AG09309 (cell line): Measurements from ENCODE around the gene OR7G3.

ENCODE experiments used
- DNase-seq: peaks from one replicate; pipeline ENCODE4 v3.0.0-alpha.2; 2010; ENCODE audit warnings: low read depth
- H3K4me3 ChIP-seq: 2 replicates; pipeline ENCODE4 v1.5.1; 2011; ENCODE audit warnings: mild to moderate bottlenecking, low read depth, low read length, moderate library complexity; ENCODE audit not compliant: control insufficient read depth
- TF ChIP-seq, protein P1 (sequence below): IDR thresholded peaks from 2 replicates; pipeline ENCODE4 v1.5.1; 2011; ENCODE audit warnings: mild to moderate bottlenecking, low read depth, low read length, inconsistent platforms; ENCODE audit not compliant: insufficient read depth, control insufficient read depth; ENCODE audit errors: missing control alignments

The OR7G3 gene

GRCh38 chr19:9126900-9127405 lies at the start of gene OR7G3:
TSS of gene OR7G3 (minus strand) at chr19:9126950. CDS start at chr19:9126950, 0 bp downstream.
- no peak for DNase-seq
- H3K4me3 ChIP-seq = no peak within 1 kb of the TSS
- TF ChIP-seq, protein P1, sequence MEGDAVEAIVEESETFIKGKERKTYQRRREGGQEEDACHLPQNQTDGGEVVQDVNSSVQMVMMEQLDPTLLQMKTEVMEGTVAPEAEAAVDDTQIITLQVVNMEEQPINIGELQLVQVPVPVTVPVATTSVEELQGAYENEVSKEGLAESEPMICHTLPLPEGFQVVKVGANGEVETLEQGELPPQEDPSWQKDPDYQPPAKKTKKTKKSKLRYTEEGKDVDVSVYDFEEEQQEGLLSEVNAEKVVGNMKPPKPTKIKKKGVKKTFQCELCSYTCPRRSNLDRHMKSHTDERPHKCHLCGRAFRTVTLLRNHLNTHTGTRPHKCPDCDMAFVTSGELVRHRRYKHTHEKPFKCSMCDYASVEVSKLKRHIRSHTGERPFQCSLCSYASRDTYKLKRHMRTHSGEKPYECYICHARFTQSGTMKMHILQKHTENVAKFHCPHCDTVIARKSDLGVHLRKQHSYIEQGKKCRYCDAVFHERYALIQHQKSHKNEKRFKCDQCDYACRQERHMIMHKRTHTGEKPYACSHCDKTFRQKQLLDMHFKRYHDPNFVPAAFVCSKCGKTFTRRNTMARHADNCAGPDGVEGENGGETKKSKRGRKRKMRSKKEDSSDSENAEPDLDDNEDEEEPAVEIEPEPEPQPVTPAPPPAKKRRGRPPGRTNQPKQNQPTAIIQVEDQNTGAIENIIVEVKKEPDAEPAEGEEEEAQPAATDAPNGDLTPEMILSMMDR = no peak

DNA sequence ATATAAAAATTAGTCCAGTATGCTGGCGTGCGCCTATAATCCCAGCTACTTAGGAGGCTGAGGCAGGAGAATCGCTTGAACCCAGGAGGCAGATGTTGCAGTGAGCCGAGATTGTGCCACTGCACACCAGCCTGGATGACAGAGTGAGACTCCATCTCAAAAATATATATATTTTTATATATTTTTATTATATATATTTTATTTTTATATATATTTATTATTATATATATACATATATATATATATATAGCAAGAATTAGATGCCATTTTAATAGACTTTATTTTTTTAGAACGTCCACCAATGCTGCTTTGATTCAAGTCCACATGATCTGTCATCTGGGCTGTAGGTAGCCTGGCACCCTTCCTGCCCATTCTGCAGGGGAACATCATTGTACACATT lies 48.6 kb upstream of the OR7G3 start:
- DNase-seq = no peak
- TF ChIP-seq, protein P1 = no peak
- no peak overlapping the region for H3K4me3 ChIP-seq

DNA sequence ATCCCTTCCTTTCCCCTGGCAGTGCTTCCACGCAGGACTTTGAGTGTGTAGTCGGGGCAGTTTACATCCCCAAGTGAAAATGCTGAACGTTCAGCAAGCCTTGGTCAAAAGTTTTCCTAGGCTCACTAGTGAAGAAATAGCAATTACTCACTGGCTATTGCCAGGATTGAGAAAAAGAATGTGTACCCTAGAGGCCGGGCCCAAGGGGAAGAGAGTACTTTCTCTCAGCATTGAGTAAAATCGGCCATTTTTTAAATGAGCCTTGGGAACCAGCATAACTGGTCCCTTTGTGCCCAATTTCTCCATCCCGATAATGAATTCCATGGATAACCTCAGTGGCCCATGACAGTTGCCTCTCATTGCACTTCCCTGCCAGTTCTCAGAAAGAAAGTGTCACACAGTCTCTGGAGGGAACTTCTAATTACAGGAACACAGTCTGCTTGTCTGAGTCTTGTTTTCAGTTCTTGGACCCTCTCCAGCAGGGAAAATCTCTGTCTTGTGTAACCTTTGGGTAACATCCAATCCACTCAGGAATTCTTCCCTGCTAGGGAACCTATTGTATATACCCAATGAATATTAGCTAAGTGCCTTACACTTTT lies 44.7 kb upstream of the OR7G3 start:
- no peak for DNase-seq
- H3K4me3 ChIP-seq = no peak overlapping the region
- TF ChIP-seq, protein P1 = no peak

GRCh38 chr19:9166846-9167245 lies 40.1 kb upstream of the OR7G3 start:
- TF ChIP-seq, protein P1 = no peak
- no peak overlapping the region for H3K4me3 ChIP-seq
- DNase-seq = no peak

- TF ChIP-seq, protein P1 = no peak
- no peak overlapping the region for H3K4me3 ChIP-seq
- no peak for DNase-seq
These were observed 38.5 kb upstream of the OR7G3 start for GRCh38 chr19:9165261-9165660.

- no peak overlapping the region for H3K4me3 ChIP-seq
- TF ChIP-seq, protein P1 = no peak
- no peak for DNase-seq
These were observed 34.7 kb upstream of the OR7G3 start for GRCh38 chr19:9161427-9161826.
